MM.1S (cell line): Measurements from ENCODE around the gene NXF2.

Experiments used
- DNase-seq: peaks from one replicate; pipeline ENCODE4 v3.0.0-alpha.2; 2015
- H2AFZ ChIP-seq: fragments of 300-600 bp; sonication (generic); 2 replicates; pipeline ENCODE4 v1.6.0; 2016; ENCODE audit warnings: antibody characterized with exemption, low read length
- H3F3A ChIP-seq: fragments of 300-600 bp; sonication (generic); 2 replicates; pipeline ENCODE4 v1.6.1; 2016; ENCODE audit warnings: mild to moderate bottlenecking, antibody characterized with exemption, low read length, moderate library complexity, mixed read lengths; ENCODE audit not compliant: insufficient read depth
- H3K27ac ChIP-seq: fragments of 300-600 bp; sonication (generic); 2 replicates; pipeline ENCODE4 v1.5.1; 2016; ENCODE audit warnings: mild to moderate bottlenecking, low read length
- H3K27me3 ChIP-seq: fragments of 300-600 bp; sonication (generic); replicated peaks from 2 replicates; pipeline ENCODE4 v1.6.0; 2016; ENCODE audit warnings: low read length; ENCODE audit not compliant: insufficient read depth
- H3K36me3 ChIP-seq: fragments of 300-600 bp; sonication (generic); replicated peaks from 2 replicates; pipeline ENCODE4 v1.6.1; 2016; ENCODE audit warnings: mild to moderate bottlenecking, low read length, mixed read lengths; ENCODE audit not compliant: insufficient read depth
- H3K4me1 ChIP-seq: fragments of 300-600 bp; sonication (generic); 2 replicates; pipeline ENCODE4 v1.6.1; 2016; ENCODE audit warnings: low read length, mixed read lengths
- H3K4me2 ChIP-seq: fragments of 300-600 bp; sonication (generic); 2 replicates; pipeline ENCODE4 v1.6.0; 2016; ENCODE audit warnings: low read depth, low read length
- H3K4me3 ChIP-seq: fragments of 300-600 bp; sonication (generic); 2 replicates; pipeline ENCODE4 v1.5.1; 2016; ENCODE audit warnings: low read length, mixed read lengths
- H3K79me2 ChIP-seq: fragments of 300-600 bp; sonication (generic); 2 replicates; pipeline ENCODE4 v1.6.1; 2016; ENCODE audit warnings: mixed run types, low read length, mixed read lengths
- H3K9ac ChIP-seq: fragments of 300-600 bp; sonication (generic); 2 replicates; pipeline ENCODE4 v1.6.1; 2016; ENCODE audit warnings: low read length, mixed read lengths
- H3K9me2 ChIP-seq: fragments of 300-600 bp; sonication (generic); replicated peaks from 2 replicates; pipeline ENCODE4 v1.6.1; 2016; ENCODE audit warnings: mild to moderate bottlenecking, low read length, mixed read lengths; ENCODE audit not compliant: insufficient read depth
- H3K9me3 ChIP-seq: fragments of 300-600 bp; sonication (generic); replicated peaks from 2 replicates; pipeline ENCODE4 v1.6.1; 2016; ENCODE audit warnings: mild to moderate bottlenecking, low read length, mixed read lengths; ENCODE audit not compliant: insufficient read depth
- H4K20me1 ChIP-seq: fragments of 300-600 bp; sonication (generic); 2 replicates; pipeline ENCODE4 v1.6.1; 2016; ENCODE audit warnings: mild to moderate bottlenecking, low read length, moderate library complexity, mixed read lengths; ENCODE audit not compliant: insufficient read depth
- EZH2phosphoT487 ChIP-seq: fragments of 300-600 bp; sonication (generic); IDR thresholded peaks from 2 replicates; pipeline ENCODE4 v1.6.1; 2018; ENCODE audit warnings: antibody characterized with exemption, low read length
- TF ChIP-seq, protein P1 (sequence below): fragments of 300-600 bp; sonication (generic); IDR thresholded peaks from 2 replicates; pipeline ENCODE4 v1.5.1; 2016; ENCODE audit warnings: antibody characterized with exemption, low read length, mixed read lengths

The NXF2 gene

DNA sequence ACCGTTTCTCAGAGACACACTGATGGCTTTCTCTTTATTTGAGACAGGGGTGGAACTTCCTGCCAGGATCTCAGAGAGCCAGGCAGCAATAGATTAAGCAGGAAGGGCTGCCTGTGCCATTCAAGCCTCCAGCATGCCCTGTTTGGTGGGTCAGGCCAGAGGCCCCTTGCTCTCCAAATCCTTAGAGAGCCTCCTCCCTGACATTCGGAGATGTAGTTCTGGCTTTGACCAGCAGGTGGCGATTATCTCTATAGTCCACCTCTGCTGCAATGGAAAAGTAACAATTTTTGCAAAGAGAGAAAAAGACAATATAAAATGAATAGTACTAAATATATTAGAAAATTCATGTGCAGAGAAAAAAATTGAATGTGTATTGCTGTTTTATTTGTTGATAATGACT is 98.9 kb downstream of the NXF2 start:
- H3K9ac ChIP-seq, result no peak overlapping the region
- H3K9me3 ChIP-seq, result no peaks in the 10 kb centered on the region
- DNase-seq, result peak; percentile 51
- H3K4me2 ChIP-seq, result no peak overlapping the region
- no peaks in the 10 kb centered on the region for H3F3A ChIP-seq
- H2AFZ ChIP-seq, result no peak overlapping the region
- H3K4me1 ChIP-seq, result no peaks in the 10 kb centered on the region
- no peaks in the 10 kb centered on the region for H3K9me2 ChIP-seq
- H3K4me3 ChIP-seq, result no peak overlapping the region
- H3K79me2 ChIP-seq, result no peaks in the 10 kb centered on the region
- no peak overlapping the region for H3K27ac ChIP-seq
- no peaks in the 10 kb centered on the region for H3K27me3 ChIP-seq
- H4K20me1 ChIP-seq, result no peaks in the 10 kb centered on the region
- TF ChIP-seq, protein P1, sequence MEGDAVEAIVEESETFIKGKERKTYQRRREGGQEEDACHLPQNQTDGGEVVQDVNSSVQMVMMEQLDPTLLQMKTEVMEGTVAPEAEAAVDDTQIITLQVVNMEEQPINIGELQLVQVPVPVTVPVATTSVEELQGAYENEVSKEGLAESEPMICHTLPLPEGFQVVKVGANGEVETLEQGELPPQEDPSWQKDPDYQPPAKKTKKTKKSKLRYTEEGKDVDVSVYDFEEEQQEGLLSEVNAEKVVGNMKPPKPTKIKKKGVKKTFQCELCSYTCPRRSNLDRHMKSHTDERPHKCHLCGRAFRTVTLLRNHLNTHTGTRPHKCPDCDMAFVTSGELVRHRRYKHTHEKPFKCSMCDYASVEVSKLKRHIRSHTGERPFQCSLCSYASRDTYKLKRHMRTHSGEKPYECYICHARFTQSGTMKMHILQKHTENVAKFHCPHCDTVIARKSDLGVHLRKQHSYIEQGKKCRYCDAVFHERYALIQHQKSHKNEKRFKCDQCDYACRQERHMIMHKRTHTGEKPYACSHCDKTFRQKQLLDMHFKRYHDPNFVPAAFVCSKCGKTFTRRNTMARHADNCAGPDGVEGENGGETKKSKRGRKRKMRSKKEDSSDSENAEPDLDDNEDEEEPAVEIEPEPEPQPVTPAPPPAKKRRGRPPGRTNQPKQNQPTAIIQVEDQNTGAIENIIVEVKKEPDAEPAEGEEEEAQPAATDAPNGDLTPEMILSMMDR, result peak; percentile 66
- TF ChIP-seq EZH2phosphoT487, result no peak
- no peaks in the 10 kb centered on the region for H3K36me3 ChIP-seq
